Germinal center (tissue), 1 donor: ENCODE results near the gene PHETA1.

Source experiments
- DNase-seq: peaks from one replicate; pipeline ENCODE4 v3.0.0; 2012; ENCODE audit warnings: mixed read lengths, low spot score

Gene PHETA1

DNA sequence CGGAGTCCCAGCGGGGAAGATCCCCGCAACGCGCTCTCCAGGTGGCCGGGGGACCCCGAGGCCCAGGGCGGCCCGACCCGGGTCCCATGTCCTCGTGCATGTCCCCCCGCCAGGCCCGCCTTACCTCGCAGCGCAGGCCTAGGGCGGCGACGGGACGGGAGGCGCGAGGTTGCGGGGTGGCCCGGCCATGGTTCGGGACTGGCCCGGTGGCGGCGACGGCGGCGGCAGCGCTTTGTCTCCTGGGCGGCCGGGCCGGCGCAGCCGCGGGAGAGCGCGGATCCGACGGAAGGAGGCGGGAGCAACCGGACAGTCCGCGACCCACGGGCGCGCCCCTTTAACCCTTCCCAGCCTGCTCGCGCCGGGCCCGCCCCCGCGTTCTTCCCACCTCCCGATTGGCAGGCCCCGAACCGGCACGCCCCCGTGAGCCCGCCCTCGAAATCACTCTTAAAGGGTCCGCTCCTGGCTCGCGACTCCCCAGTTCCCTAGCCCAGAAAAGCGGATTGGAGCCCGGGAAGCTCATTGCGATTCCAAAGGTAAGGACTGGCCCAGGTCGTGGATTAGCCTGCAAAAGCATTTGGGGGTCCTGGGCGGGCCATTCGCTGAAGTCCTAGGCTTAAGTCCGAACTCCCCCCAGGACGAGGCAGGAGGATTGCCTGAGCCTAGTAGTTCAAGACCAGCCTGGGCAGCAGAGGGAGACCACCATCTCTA is at the start of gene PHETA1:
Gene PHETA1 (minus strand): TSS at position 308 of the 708 bp plus-strand sequence. CDS start 5,668 bp downstream, outside the sequence.
- DNase-seq: peak; percentile 82

DNA sequence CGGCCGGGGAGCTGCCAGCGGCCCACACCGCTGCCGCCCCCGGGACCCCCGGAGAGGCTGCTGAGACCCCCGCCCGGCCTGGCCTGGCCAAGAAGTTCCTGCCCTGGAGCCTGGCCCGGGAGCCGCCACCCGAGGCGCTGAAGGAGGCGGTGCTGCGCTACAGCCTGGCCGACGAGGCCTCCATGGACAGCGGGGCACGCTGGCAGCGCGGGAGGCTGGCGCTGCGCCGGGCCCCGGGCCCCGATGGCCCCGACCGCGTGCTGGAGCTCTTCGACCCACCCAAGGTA is 49.6 kb upstream of the PHETA1 start:
- no peak for DNase-seq

GRCh38 chr12:111417784-111418593 is 49.1 kb upstream of the PHETA1 start:
- no peak for DNase-seq

DNA sequence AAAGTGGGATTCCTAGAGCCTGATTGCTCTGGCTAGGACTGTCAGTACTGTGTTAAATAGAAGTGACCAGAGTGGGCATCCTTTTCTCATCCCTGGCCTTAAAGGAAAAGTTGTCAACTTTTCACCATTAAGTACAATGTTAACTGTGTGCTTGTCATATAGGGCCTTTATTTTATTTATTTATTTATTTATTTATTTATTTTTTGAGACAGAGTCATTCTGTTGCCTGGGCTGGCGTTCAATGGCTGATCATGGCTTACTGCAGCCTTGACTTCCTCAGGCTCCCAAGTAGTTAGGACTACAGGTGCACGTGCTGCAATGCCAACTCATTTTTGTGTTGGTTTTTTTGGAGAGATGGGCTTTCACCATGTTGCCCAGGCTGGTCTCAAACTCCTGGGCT is 48.4 kb upstream of the PHETA1 start:
- DNase-seq: no peak

DNA sequence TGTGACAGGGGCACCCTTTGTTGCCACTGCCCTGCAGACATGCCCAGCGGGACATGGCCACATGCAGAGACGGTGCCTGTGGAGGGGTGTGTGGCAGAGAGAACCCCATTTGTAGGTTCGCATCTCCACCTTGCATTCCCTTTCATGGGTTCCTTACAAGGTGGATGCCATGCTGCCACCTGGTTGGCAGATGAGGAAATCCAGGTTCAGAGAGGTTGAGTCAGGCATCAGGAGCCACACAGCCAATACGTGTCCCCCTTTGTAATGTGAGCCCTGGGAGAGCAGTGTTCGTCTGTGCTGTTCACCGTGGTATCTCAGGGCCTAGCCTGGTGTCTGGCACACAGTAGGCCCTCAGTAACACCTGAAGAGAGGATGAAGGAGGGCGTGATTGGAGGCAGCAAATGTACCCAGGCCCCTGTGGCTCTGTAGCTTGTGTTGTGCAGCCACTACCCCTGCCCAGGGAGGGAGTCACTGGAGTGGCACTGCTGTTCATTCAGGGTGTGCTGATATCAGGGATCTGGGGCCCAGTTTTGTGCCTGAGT is 45.9 kb upstream of the PHETA1 start:
- no peak for DNase-seq

DNA sequence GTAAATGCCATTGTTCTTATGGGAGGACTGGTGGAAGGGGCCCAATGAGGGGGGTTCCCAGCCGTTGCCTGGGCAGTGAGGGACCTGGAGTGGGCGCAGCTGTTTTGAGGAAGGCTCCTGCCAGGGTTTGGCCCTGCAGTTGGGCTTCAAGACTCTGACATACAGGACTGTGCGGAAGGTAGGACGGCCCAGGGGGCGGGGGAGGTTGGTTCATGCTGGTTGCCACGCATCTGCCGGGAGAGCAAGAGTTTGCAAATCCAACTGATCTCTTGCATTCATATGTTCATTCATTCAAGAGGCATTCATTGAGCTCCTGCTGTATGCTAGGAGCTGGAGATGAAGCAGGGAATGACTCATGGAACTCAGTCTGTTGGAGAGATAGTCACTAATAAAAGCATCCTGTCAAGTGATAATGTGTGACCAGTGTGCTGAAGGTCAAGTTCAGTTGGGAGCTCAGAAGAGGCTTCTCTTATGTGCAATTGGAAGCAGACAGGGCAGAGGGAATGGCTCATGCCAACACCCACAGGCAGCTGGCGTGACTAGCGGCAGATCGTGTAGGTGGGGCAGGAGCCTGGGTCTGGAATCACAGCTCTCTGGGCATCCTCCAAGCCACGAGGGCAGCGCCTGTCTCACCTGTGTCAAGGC is 44.7 kb upstream of the PHETA1 start:
- DNase-seq: no peak

- no peak for DNase-seq
Observed at GRCh38 chr12:111412830-111413441, 44.0 kb upstream of the PHETA1 start.

DNA sequence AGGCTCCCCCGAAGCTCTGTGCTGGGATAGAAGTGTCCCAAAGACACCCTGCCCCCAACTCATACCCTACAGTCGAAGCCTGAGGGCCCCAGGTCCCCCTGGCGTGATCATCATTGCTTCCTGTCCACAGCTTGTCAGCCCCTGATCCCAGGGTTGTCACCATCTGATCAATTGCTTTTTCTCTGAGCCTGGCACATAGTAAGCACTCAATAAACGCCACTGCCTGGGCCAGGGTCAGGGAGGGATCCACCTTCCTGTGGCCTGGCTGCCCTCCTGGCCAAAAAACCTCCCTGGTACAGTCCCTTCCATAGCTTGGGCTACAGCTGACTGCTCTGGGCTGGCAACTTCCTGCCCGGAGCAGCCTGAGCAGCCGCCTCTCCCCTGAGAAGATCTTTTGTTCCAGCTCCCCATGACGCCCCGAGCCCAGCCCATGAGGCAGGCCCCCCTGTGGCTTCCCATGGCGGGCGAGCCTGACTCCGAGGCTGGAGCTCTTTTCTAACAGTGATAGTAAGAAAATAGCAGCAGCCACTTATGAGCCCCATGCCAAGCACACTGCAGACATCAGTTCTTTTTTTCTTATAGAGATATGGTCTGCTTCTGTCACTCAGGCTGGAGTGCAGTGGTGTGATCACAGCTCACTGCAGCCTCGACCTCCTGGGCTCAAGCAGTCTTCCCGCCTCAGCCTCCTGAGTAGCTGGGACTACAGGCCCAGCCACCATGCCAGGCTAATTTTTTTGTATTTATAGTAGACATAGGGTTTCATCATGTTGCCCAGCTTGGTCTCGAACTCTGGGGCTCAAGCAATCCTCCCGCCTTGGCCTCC is 43.3 kb upstream of the PHETA1 start:
- DNase-seq: no peak

DNA sequence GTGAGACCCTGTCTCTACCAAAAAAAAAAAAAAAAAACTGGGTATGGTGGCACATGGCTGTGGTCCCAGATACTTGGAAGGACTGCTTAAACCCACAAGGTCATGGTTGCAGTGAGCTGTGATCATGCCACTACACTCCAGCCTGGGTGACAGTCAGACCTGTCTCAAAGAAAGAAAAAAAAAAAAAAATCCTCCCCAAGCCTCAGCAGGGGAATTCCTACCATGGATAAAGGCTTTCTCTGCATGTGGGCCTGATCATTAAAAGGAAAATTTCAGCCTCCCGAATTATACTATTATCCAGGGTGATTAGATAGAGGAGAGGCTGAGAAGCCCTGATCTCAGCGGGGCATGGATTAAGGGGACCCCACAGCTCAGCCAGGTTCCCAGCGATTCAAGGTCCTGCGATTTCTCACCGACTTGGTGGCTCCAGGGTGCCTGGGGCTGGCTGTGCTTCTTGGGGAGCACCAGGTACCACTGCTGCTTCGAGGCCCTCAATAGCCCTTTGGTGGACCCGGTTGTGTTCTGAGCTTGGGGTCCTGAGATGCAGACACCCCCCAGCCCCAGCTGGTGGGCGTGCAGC is 42.4 kb upstream of the PHETA1 start:
- no peak for DNase-seq

DNA sequence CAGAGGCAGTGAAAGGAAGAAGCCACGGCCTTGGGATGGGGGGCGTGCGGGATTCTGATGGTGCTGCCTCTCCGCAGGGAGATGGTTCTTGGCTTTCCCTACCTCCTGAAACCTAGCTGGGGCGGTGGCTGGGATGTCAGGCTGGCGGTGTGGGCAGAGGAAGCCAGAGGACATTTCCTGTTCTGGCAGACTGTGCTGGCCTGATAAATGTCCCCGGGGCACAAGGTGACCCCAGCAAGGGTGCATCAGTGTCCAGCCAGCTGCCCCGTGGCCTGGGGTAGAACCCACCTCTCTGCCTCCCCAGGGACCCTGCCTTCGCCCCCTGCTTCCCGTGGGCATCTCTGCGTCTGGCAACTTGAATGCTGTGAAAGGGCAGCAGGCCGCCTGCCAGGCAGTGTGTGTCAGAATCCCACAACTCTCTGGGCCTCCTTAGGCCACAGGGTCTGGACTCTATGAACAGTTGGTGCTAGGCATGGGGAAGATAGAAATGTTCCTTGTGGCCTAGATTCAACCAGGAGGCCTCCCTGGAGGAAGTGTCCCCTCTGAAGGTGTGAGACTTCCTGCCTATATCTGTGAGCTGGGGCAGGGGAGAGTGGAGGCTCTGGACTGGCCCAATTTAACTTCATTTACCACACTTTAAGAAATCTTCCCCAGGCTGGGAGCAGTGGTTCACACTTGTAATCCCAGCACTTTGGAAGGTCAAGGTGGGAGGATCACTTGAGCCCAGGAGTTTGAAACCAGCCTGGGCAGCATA is 41.7 kb upstream of the PHETA1 start:
- DNase-seq: no peak

DNA sequence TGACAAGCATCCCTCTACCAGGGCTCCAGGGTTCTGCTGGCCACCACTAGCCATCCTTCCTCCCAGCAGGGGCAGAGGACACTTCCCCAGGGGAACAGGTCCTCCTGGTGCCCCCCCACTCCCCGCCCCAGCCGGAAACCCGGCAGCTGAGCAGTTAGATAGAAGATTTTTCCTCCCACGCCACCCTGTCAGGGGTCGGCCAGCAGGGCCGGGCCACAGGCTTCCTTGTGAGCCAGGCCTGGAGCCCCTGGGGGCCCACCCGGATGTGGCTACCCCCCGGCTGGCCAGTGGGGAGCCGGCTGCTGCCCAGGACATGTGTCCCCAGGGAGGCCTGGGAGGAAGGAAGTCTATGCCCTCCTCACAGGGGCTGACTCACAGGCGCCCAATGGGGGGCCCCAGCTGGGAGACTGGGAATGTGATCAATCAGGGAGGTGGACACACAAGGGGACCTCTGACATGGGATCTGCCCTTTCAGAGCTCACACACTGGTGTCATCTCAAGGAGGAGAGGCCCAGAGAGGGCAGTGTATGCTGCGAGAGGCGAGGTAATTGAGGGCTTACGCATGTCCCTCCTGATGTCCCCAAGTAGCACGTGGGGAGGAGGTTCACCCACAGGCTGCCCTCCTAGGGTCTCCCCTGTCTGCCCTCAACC is 41.0 kb upstream of the PHETA1 start:
- DNase-seq: no peak

GRCh38 chr12:111409403-111409779 is 40.5 kb upstream of the PHETA1 start:
- no peak for DNase-seq

GRCh38 chr12:111408686-111409402 is 39.9 kb upstream of the PHETA1 start:
- no peak for DNase-seq

- no peak for DNase-seq
Observed at GRCh38 chr12:111408116-111408440, 39.2 kb upstream of the PHETA1 start.

- no peak for DNase-seq
Observed at GRCh38 chr12:111407377-111408115, 38.7 kb upstream of the PHETA1 start.

DNA sequence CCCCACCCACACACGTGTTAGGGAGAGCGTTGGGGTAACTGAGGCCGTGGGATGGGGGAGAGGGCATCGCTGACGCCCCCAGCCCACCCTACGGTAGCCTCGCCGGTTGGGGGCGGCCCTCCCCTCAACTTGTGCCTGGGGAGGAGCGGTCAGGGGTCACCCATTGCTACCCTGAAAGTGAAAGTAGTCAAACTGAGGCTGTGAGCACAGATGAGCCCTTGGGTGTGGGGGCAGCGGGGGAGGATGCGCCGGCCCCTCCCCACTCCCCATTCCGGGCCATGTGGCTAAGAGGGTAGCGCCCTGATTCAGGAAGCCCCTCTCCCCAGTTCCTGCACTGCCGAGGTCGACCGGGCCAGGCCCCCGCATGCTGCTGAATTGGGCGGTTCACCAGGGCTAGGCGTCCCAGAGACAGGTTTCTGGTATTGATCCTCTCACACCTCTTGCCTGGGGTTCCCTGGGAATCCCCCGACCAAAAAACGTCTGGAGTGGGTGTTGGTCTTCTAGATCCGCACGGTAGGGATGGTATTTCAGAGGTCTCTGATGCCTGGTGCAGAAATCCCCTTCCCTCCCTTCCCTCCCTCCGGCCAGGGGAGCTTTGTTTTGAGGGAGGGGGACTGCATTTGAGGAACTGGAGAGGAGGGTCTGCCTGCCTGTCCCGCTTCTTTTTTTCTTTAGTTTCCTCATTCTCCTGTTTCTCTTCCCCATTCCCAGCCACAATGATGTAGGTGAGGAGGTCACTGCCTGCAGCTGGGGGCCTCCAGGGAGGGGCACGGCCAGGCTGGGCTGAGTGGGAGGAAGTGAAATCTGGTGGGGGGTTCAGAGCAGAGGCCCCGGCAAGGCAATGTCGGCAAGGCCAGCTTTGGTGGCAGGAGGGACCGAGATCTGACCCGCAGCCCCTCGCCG is 37.8 kb upstream of the PHETA1 start:
- peak; percentile 52 for DNase-seq

DNA sequence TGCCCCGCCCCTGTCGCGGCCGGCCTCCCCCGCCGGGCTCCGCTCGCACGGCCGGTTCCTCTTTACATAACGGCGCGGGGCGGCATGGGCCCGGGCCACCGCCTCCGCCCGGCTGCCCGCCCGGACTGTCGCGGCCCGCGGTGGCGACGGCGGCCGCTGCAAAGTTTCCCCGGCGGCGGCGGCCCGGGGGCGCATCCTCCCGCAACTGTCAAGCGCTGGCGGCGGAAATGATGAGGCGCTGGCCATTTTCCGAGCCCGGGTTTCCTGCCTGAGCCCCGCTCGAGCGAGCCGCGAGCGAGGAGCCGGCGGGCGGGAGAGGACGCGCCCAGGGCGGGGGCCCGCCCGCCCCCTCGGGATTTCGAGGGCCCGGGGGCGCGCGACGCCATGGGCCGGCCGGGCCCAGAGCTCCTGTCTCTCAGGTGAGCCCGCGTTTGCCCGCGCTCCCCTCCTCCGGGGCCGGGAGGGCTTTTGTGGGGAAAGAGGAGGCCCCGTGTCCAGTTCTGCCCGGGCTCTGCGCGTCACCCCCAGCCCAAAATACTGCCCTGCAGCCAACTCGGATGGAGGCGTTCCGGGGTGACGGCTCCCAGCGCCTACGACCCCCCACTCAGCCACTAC is 37.1 kb upstream of the PHETA1 start, which contains the start of gene SH2B3:
Gene SH2B3 (plus strand): TSS at position 65 of the 615 bp plus-strand sequence. CDS start 12,223 bp downstream, outside the sequence.
- DNase-seq: no peak
